Hindlimb muscle (tissue), 1 donor: ENCODE data around the gene PARP11. TPM values are rescaled to one million over a fixed set of nuclear protein-coding genes. Genes with fewer than 3 reads are reported as not detected.

Experiments
- DNase-seq: peaks from one replicate; pipeline ENCODE4 v3.0.0-alpha.2; 2013
- polyA plus RNA-seq: library from polyadenylated mRNA; unstranded; fragments of 120-200 nt; gene quantifications from one replicate; pipeline ENCODE4 v1.2.1, GENCODE V29; 2013; ENCODE audit not compliant: insufficient read length

Gene PARP11
- polyA plus RNA-seq, 1 donor = 7.8 TPM

GRCh38 chr12:3768911-3769447, 104.2 kb downstream of the PARP11 start:
- no peak for DNase-seq

GRCh38 chr12:3761116-3761735, 112.0 kb downstream of the PARP11 start:
- no peak for DNase-seq

- no peak for DNase-seq
Measured at GRCh38 chr12:3759878-3760277, 113.3 kb downstream of the PARP11 start.

Other genes starting within 250 kb of the PARP11 start
- gene CRACR2A, start 120.3 kb downstream of the PARP11 start, polyA plus RNA-seq = 1.5 TPM